Lower leg skin (tissue), 3 donors: ENCODE data around the gene LMBR1L.

Experiments used
- CTCF ChIP-seq, 3 donors: fragments of 450-650 bp; IDR thresholded peaks; one replicate each; pipeline ENCODE4 v1.5.1; 2016; ENCODE audit warnings: antibody characterized with exemption in 3 of 3, mild to moderate bottlenecking in 3 of 3, moderate library complexity in 2 of 3
- POLR2A ChIP-seq, 2 donors: fragments of 450-650 bp; IDR thresholded peaks; one replicate each; pipeline ENCODE4 v1.6.1; 2016 to 2017; ENCODE audit warnings: antibody characterized with exemption in 2 of 2, mild to moderate bottlenecking in 1 of 2, moderate library complexity in 1 of 2

GRCh38 chr12:49098703-49099102, 11.9 kb downstream of the LMBR1L start:
- TF ChIP-seq CTCF (IDR thresholded peaks at IDR 0.05) (no peak), POLR2A (IDR thresholded peaks at IDR 0.05) (no peak)
